Epidermal melanocyte (primary cell): ENCODE results near the gene ODAD4.

Experiments
- DNase-seq: peaks from one replicate; pipeline ENCODE4 v3.0.0; 2011; ENCODE audit warnings: low spot score; ENCODE audit not compliant: insufficient read length

Gene ODAD4

GRCh38 chr17:41970901-41971331 lies 40.5 kb downstream of the ODAD4 start:
- no peak for DNase-seq

- no peak for DNase-seq
These were observed 41.5 kb downstream of the ODAD4 start for GRCh38 chr17:41971721-41972523.

- DNase-seq = no peak
These were observed 42.4 kb downstream of the ODAD4 start for GRCh38 chr17:41972571-41973407.

- no peak for DNase-seq
These were observed 43.0 kb downstream of the ODAD4 start for GRCh38 chr17:41973408-41973811.

GRCh38 chr17:41974031-41974430 lies 43.6 kb downstream of the ODAD4 start:
- no peak for DNase-seq

- DNase-seq = no peak
These were observed 44.2 kb downstream of the ODAD4 start for GRCh38 chr17:41974658-41975057.

- no peak for DNase-seq
These were observed 45.0 kb downstream of the ODAD4 start for GRCh38 chr17:41975099-41976083.

- no peak for DNase-seq
These were observed 45.8 kb downstream of the ODAD4 start for GRCh38 chr17:41976142-41976768.

GRCh38 chr17:41977991-41978390 lies 47.6 kb downstream of the ODAD4 start:
- DNase-seq = no peak

GRCh38 chr17:41982026-41982760 lies 51.8 kb downstream of the ODAD4 start:
- DNase-seq = no peak

GRCh38 chr17:41984454-41984853 lies 54.0 kb downstream of the ODAD4 start:
- no peak for DNase-seq

- no peak for DNase-seq
These were observed 55.5 kb downstream of the ODAD4 start for GRCh38 chr17:41985919-41986318.

GRCh38 chr17:41986634-41987033 lies 56.2 kb downstream of the ODAD4 start:
- peak; percentile 8 for DNase-seq

- no peak for DNase-seq
These were observed 57.2 kb downstream of the ODAD4 start for GRCh38 chr17:41987642-41988041.

GRCh38 chr17:41988418-41988817 lies 58.0 kb downstream of the ODAD4 start:
- no peak for DNase-seq

- no peak for DNase-seq
These were observed 59.4 kb downstream of the ODAD4 start for GRCh38 chr17:41989702-41990419.

GRCh38 chr17:41992576-41992975 lies 62.2 kb downstream of the ODAD4 start:
- DNase-seq = no peak

- no peak for DNase-seq
These were observed 66.4 kb downstream of the ODAD4 start for GRCh38 chr17:41996855-41997164.

GRCh38 chr17:41998497-41998896 lies 68.1 kb downstream of the ODAD4 start:
- no peak for DNase-seq
